AG04450 (cell line): ENCODE results near the gene FUCA1. TPM values are rescaled to one million over a fixed set of nuclear protein-coding genes. Genes with fewer than 3 reads are reported as not detected.

Experiments
- CTCF ChIA-PET: fragments of 300-600, 350-600 bp; formaldehyde crosslinking; extraction: SDS; loops from one replicate; lab custom pipeline; 2022; ENCODE audit warnings: antibody characterized with exemption, inconsistent platforms; lab: Charles Lee
- POLR2A ChIA-PET: fragments of 350-600 bp; formaldehyde crosslinking; extraction: SDS; loops from one replicate; lab custom pipeline; 2021; ENCODE audit warnings: antibody characterized with exemption, inconsistent platforms; lab: Yijun Ruan, JAX
- DNase-seq: peaks from one replicate; pipeline ENCODE4 v3.0.0-alpha.2; 2011; ENCODE audit warnings: low read depth, low spot score
- H3K27ac ChIP-seq: one replicate; pipeline ENCODE4 v1.5.1; 2012; ENCODE audit warnings: low read depth, low read length, control low read depth
- H3K27me3 ChIP-seq: one replicate; pipeline ENCODE4 v1.6.0; 2012; ENCODE audit warnings: low read length; ENCODE audit not compliant: control insufficient read depth, insufficient read depth
- H3K4me3 ChIP-seq: 2 replicates; pipeline ENCODE4 v1.5.1; 2011; ENCODE audit warnings: mild to moderate bottlenecking, low read depth, low read length, control low read depth
- H3K9me3 ChIP-seq: 2 replicates; pipeline ENCODE4 v1.5.1; 2012; ENCODE audit warnings: low read length; ENCODE audit not compliant: control insufficient read depth, insufficient read depth
- CTCF ChIP-seq: IDR thresholded peaks from 2 replicates; pipeline ENCODE4 v1.5.1; 2011; ENCODE audit warnings: low read depth, low read length, control low read depth, inconsistent platforms
- polyA minus RNA-seq: library from RNA; depleted of rRNA, polyadenylated mRNA; stranded (reverse); fragments of >200 nt; gene quantifications from 2 replicates; pipeline ENCODE4 v1.2.3, GENCODE V29; 2011; rRNA and poly(A)+ RNA removed
- polyA plus RNA-seq: library from polyadenylated mRNA; depleted of rRNA; stranded (reverse); fragments of >200 nt; gene quantifications from 2 replicates; pipeline ENCODE4 v1.2.3, GENCODE V29; 2011; rRNA removed

The FUCA1 gene
- polyA plus RNA-seq (2.9 and 3.9 TPM in 2 replicates), polyA minus RNA-seq (0.69 and 1.7 TPM in 2 replicates)

- Histone ChIP-seq H3K9me3 (no peaks in the 10 kb centered on the region), H3K27me3 (peaks cover 34% of the 10 kb centered on the region), H3K4me3 (peak within 1 kb of the TSS; percentile 65), H3K27ac (no peak within 1 kb of the TSS)
- ChIA-PET CTCF (interaction anchor here (1.1 to 1.4 kb wide), 2 partner anchors 10 to 44 kb away, joined by 3 to 4 read pairs; no protein-coding TSS in a partner anchor), POLR2A (no interaction called here)
- DNase-seq: peak; percentile 29
- TF ChIP-seq CTCF: peak; percentile 96
Observed at GRCh38 chr1:23867895-23868556, at the start of gene FUCA1. Gene FUCA1 (minus strand): TSS chr1:23868290. CDS start chr1:23868286, 4 bp downstream.

- POLR2A ChIA-PET: interaction anchor here (0.6 to 1.3 kb wide), 3 partner anchors 13 to 144 kb away, joined by 3 to 5 read pairs (median 5); no protein-coding TSS in a partner anchor
- peak; percentile 23 for DNase-seq
- TF ChIP-seq CTCF: peak; percentile 77
Observed at GRCh38 chr1:23916209-23917131, 48.4 kb upstream of the FUCA1 start.

GRCh38 chr1:23915466-23915865 lies 47.4 kb upstream of the FUCA1 start:
- Histone ChIP-seq H3K9me3 (no peaks in the 10 kb centered on the region), H3K27me3 (peaks cover 2% of the 10 kb centered on the region), H3K4me3 (no peak overlapping the region), H3K27ac (no peak overlapping the region)
- ChIA-PET CTCF (interaction anchor here (1.1 to 2.7 kb wide), 2 partner anchors 135 to 144 kb away, joined by 3 to 43 read pairs; no protein-coding TSS in a partner anchor), POLR2A (no interaction called here)
- TF ChIP-seq CTCF: no peak
- DNase-seq: no peak

More at GRCh38 chr1:23916209-23917131, 48.4 kb upstream of the FUCA1 start:
- H3K4me3 ChIP-seq: no peak overlapping the region
- H3K9me3 ChIP-seq: no peaks in the 10 kb centered on the region
- H3K27me3 ChIP-seq: no peaks in the 10 kb centered on the region
- CTCF ChIA-PET: interaction anchor here (0.6 to 2.7 kb wide), 17 partner anchors 9 to 161 kb away, joined by 3 to 43 read pairs (median 4); no protein-coding TSS in a partner anchor
- H3K27ac ChIP-seq: no peak overlapping the region

GRCh38 chr1:23914921-23915320 lies 46.8 kb upstream of the FUCA1 start:
- ChIA-PET POLR2A (no interaction called here), CTCF (interaction anchor here (2.7 kb wide), 1 partner anchor 144 kb away, joined by 43 read pairs; no protein-coding TSS in a partner anchor)

More at GRCh38 chr1:23914921-23915320, 46.8 kb upstream of the FUCA1 start:
- no peak overlapping the region for H3K27ac ChIP-seq
- no peak overlapping the region for H3K4me3 ChIP-seq
- no peak for DNase-seq
- TF ChIP-seq CTCF: no peak
- no peaks in the 10 kb centered on the region for H3K9me3 ChIP-seq
- H3K27me3 ChIP-seq: peaks cover 2% of the 10 kb centered on the region
